Breast epithelium (tissue), 4 donors: ENCODE results near the gene VSTM2L. TPM values are rescaled to one million over a fixed set of nuclear protein-coding genes. Genes with fewer than 3 reads are reported as not detected.

Experiments used
- DNase-seq, 2 donors: peaks; one replicate each; pipeline ENCODE4 v3.0.0-alpha.2; 2019; ENCODE audit warnings: low spot score in 2 of 2
- H3K27ac ChIP-seq, 2 donors: fragments of 200-600 bp; sonication (generic) in 1 of 2; one replicate each; pipeline ENCODE4 v1.5.1; 2016 to 2019; ENCODE audit warnings: mild to moderate bottlenecking in 1 of 2
- H3K27me3 ChIP-seq, 2 donors: fragments of 200-600 bp; sonication (generic) in 1 of 2; one replicate each; pipeline versions ENCODE4 v1.5.1 to v1.6.0; 2017 to 2019; ENCODE audit warnings: control low read depth in 1 of 2, mild to moderate bottlenecking in 1 of 2
- H3K36me3 ChIP-seq: fragments of 200-600 bp; one replicate; pipeline ENCODE4 v1.5.1; 2019
- H3K4me1 ChIP-seq, 2 donors: fragments of 200-600 bp; sonication (generic); one replicate each; pipeline ENCODE4 v1.5.1; 2016 to 2019; ENCODE audit warnings: control low read depth in 1 of 2
- H3K4me3 ChIP-seq, 3 donors: fragments of 200-600 bp; sonication (generic); 1 replicate in 2 of 3; 2 replicates in 1 of 3; pipeline ENCODE4 v1.5.1; 2016 to 2019; ENCODE audit warnings: mild to moderate bottlenecking in 3 of 3, moderate library complexity in 2 of 3
- H3K9me3 ChIP-seq, 2 donors: fragments of 200-600 bp; sonication (generic) in 1 of 2; one replicate each; pipeline ENCODE4 v1.5.1; 2016 to 2019; ENCODE audit warnings: control low read depth in 1 of 2
- POLR2A ChIP-seq: fragments of 450-650 bp; IDR thresholded peaks from one replicate; pipeline ENCODE4 v1.6.1; 2016; ENCODE audit warnings: antibody characterized with exemption, mild to moderate bottlenecking, moderate library complexity
- POLR2AphosphoS5 ChIP-seq, 3 donors: sonication (generic); formaldehyde crosslinking; IDR thresholded peaks; one replicate each; pipeline ENCODE4 v1.6.1; 2017; ENCODE audit warnings: antibody characterized with exemption in 3 of 3
- intact Hi-C: fragments of 100-400 bp; cut with DNase I; formaldehyde crosslinking; loops from one replicate; pipeline ENCODE4 v1.15.1; 2023; ENCODE audit warnings: low total_unique reads
- total RNA-seq, 3 donors: library from RNA; depleted of rRNA; stranded (reverse); fragments of >200 nt; gene quantifications; one replicate each; pipeline ENCODE4 v1.1.0, GENCODE V29; 2016
- TF ChIP-seq, protein P1 (sequence below), 3 donors: fragments of 450-650 bp; IDR thresholded peaks; one replicate each; pipeline ENCODE4 v1.5.1; 2016 to 2017; ENCODE audit warnings: antibody characterized with exemption in 3 of 3, mild to moderate bottlenecking in 3 of 3, moderate library complexity in 3 of 3

The VSTM2L gene
- total RNA-seq, 3 donors from 2014 or later: 0.33 to 0.48 (median 0.44) TPM

DNA sequence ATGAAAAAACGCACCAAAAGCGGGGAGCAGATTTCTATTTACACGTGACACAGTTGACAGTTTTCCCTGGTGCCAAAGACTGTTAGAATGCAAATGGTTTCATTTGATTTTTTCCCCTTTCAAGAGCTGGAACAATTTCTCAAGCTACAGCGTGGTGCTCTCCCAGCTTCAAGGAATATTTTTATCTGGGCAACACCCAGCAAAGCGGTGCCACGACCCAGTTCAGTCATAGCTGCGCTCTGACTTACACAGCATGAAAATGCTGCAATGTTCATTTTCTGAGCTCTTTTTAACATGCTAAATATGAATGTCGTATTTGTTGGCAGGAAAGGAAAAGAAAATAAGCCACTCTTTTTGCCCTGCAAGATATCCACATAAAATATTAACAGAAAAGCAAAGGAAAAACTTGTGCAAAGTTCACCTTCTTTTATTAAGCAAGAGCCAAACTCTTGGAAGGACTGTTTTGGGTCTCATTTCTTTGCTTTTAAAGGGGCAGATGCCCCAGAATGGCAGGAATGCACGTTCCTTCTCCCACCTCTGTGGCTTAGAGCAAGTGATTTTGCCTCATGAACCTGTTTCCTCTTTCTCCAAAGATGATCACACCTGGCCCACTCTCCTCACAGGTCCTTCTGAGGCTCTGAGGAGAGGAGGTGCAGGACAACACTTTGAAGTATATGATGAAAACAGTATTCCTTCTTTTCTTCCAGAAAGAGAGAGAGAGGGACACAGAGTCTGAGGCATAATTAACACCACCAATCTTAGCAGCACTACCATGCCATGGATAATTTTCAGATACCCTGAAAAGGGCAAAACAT, 83.3 kb downstream of the VSTM2L start:
- intact Hi-C loops: no loop called here
- no peaks in the 10 kb centered on the region for H3K36me3 ChIP-seq
- no peaks in the 10 kb centered on the region for H3K27me3 ChIP-seq
- no peaks in the 10 kb centered on the region for H3K9me3 ChIP-seq
- H3K27ac ChIP-seq: no peak overlapping the region
- peaks cover 0 to 8% of the 10 kb centered on the region in 2 donors for H3K4me1 ChIP-seq
- DNase-seq: no peak
- TF ChIP-seq, protein P1, sequence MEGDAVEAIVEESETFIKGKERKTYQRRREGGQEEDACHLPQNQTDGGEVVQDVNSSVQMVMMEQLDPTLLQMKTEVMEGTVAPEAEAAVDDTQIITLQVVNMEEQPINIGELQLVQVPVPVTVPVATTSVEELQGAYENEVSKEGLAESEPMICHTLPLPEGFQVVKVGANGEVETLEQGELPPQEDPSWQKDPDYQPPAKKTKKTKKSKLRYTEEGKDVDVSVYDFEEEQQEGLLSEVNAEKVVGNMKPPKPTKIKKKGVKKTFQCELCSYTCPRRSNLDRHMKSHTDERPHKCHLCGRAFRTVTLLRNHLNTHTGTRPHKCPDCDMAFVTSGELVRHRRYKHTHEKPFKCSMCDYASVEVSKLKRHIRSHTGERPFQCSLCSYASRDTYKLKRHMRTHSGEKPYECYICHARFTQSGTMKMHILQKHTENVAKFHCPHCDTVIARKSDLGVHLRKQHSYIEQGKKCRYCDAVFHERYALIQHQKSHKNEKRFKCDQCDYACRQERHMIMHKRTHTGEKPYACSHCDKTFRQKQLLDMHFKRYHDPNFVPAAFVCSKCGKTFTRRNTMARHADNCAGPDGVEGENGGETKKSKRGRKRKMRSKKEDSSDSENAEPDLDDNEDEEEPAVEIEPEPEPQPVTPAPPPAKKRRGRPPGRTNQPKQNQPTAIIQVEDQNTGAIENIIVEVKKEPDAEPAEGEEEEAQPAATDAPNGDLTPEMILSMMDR (IDR thresholded peaks at IDR 0.05): no peak
- no peak for TF ChIP-seq POLR2AphosphoS5 (IDR thresholded peaks at IDR 0.05)
- H3K4me3 ChIP-seq: no peak overlapping the region

GRCh38 chr20:37986873-37987601, 84.1 kb downstream of the VSTM2L start:
- peak; percentile 74 to 83 for DNase-seq
- H3K4me3 ChIP-seq: no peak overlapping the region
- intact Hi-C loops: no loop called here
- H3K4me1 ChIP-seq: peaks cover 0 to 8% of the 10 kb centered on the region in 2 donors
- TF ChIP-seq POLR2A: no peak
- peak in 1 of 3 donors; percentile 19 for TF ChIP-seq POLR2AphosphoS5 (IDR thresholded peaks at IDR 0.05)
- no peaks in the 10 kb centered on the region for H3K9me3 ChIP-seq
- H3K36me3 ChIP-seq: no peaks in the 10 kb centered on the region
- H3K27ac ChIP-seq: peak overlapping the region in 1 of 2 donors; percentile 48
- H3K27me3 ChIP-seq: no peaks in the 10 kb centered on the region

GRCh38 chr20:37987602-37988290, 84.8 kb downstream of the VSTM2L start:
- H3K4me3 ChIP-seq: no peak overlapping the region
- no peaks in the 10 kb centered on the region for H3K27me3 ChIP-seq
- TF ChIP-seq POLR2A: no peak
- TF ChIP-seq POLR2AphosphoS5 (IDR thresholded peaks at IDR 0.05): no peak
- TF ChIP-seq, protein P1 (IDR thresholded peaks at IDR 0.05): no peak
- no peaks in the 10 kb centered on the region for H3K9me3 ChIP-seq
- DNase-seq: no peak
- H3K27ac ChIP-seq: peak overlapping the region in 1 of 2 donors; percentile 48
- intact Hi-C loops: no loop called here
- peaks cover 0 to 8% of the 10 kb centered on the region in 2 donors for H3K4me1 ChIP-seq
- no peaks in the 10 kb centered on the region for H3K36me3 ChIP-seq

DNA sequence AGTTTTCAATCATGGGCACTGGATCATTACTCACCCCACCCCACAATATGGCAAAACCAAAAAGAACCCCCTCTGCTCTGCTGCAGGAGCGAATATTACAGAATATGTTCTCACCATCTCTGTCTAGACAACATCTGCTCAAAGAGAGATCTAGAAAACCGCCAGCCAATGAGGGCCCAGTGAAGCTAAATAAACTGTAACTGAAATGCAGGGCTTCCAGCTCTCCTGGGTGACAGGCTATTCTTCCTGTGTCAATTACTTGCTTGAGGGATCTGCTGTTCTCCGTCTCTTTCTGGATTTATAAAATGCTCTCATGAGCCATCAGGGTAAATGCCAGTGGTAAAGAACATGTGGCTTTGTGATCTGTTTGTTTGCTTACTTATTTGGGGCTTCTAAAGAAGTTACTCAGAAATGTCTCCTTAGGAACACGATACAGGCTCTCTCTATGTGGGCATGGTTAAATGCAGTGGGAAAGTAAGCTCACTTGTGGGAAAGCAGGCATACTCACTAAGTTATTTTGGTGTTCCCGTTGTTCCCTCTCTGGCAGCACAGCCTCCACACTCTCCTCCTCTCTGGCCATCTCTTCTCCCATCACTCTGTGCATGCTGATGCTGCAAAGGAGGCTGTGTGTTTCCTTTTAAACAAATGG, 85.5 kb downstream of the VSTM2L start:
- intact Hi-C loops: no loop called here
- no peaks in the 10 kb centered on the region for H3K36me3 ChIP-seq
- H3K27ac ChIP-seq: no peak overlapping the region

More for the DNA sequence above, 85.5 kb downstream of the VSTM2L start:
- TF ChIP-seq POLR2A (no peak), POLR2AphosphoS5 (IDR thresholded peaks at IDR 0.05) (no peak)
- TF ChIP-seq, protein P1 (IDR thresholded peaks at IDR 0.05): no peak
- Histone ChIP-seq H3K27me3 (no peaks in the 10 kb centered on the region), H3K4me3 (no peak overlapping the region), H3K9me3 (no peaks in the 10 kb centered on the region), H3K4me1 (peaks cover 0 to 8% of the 10 kb centered on the region in 2 donors)
- no peak for DNase-seq
